ENCODE data around the gene EXT2. TPM values are rescaled to one million over a fixed set of nuclear protein-coding genes. Genes with fewer than 3 reads are reported as not detected.

Gene EXT2
- total RNA-seq, 1 experiment from 2014 or later, result 39.1 TPM

GRCh38 chr11:44047931-44048431 lies 47.5 kb upstream of the EXT2 start, which contains the start of gene ACCSL:
Gene ACCSL, plus strand, starts transcription at chr11:44047981. Its CDS starts 56 bp downstream, at chr11:44048037.
- Mint-ChIP-seq H3K9me3 (no peaks in the 10 kb centered on the region), H3K36me3 (no peaks in the 10 kb centered on the region), H3K27ac (no peak within 1 kb of the TSS), H3K4me1 (no peaks in the 10 kb centered on the region), H3K27me3 (ENCODE audit: low read depth) (no peaks in the 10 kb centered on the region; the same call in none of the 2 replicates), H3K4me3 (no peak within 1 kb of the TSS)
- TF ChIP-seq ERG (CRISPR knock-in tag; IDR thresholded peaks at IDR 0.05) (no peak), ATF1 (CRISPR knock-in tag; IDR thresholded peaks at IDR 0.05) (no peak), ZNF671 (CRISPR knock-in tag; IDR thresholded peaks at IDR 0.05) (no peak), GABPB1 (CRISPR knock-in tag; IDR thresholded peaks at IDR 0.05) (no peak), TEAD1 (CRISPR knock-in tag; IDR thresholded peaks at IDR 0.05) (no peak), ZNF121 (CRISPR knock-in tag; IDR thresholded peaks at IDR 0.05) (no peak), CREM (CRISPR knock-in tag; IDR thresholded peaks at IDR 0.05) (no peak), NFYB (CRISPR knock-in tag; conservative IDR thresholded peaks at IDR 0.05; ENCODE audit: low read depth) (no peak), KAT7 (CRISPR knock-in tag; IDR thresholded peaks at IDR 0.05; ENCODE audit: borderline replicate concordance) (no peak), PREB (CRISPR knock-in tag; IDR thresholded peaks at IDR 0.05; ENCODE audit: borderline replicate concordance) (no peak), ZNF317 (CRISPR knock-in tag; IDR thresholded peaks at IDR 0.05; ENCODE audit: borderline replicate concordance, low read depth) (no peak), ZMAT4 (CRISPR knock-in tag; IDR thresholded peaks at IDR 0.05) (no peak), TEAD4 (CRISPR knock-in tag; IDR thresholded peaks at IDR 0.05) (no peak), CREB1 (CRISPR knock-in tag; IDR thresholded peaks at IDR 0.05) (no peak), SMAD3 (CRISPR knock-in tag; IDR thresholded peaks at IDR 0.05; ENCODE audit: borderline replicate concordance) (no peak), ZNF416 (CRISPR knock-in tag; IDR thresholded peaks at IDR 0.05) (no peak), JUN (CRISPR knock-in tag; IDR thresholded peaks at IDR 0.05) (no peak), AR (CRISPR knock-in tag; IDR thresholded peaks at IDR 0.05) (no peak), E2F5 (CRISPR knock-in tag; IDR thresholded peaks at IDR 0.05) (no peak), FOXP1 (CRISPR knock-in tag; IDR thresholded peaks at IDR 0.05; ENCODE audit: borderline replicate concordance) (no peak)
- no peak for ATAC-seq
- CTCF ChIA-PET, result no interaction called here
- no peak for DNase-seq (ENCODE audit: low spot score)
- POLR2A ChIA-PET, result no interaction called here

GRCh38 chr11:44049832-44050231 lies 45.6 kb upstream of the EXT2 start:
- ATAC-seq, result no peak
- no peaks in the 10 kb centered on the region for H3K9me3 Mint-ChIP-seq
- TF ChIP-seq PRDM15 (CRISPR knock-in tag; IDR thresholded peaks at IDR 0.05) (no peak), NR3C1 (CRISPR knock-in tag; conservative IDR thresholded peaks at IDR 0.05; ENCODE audit: low read depth) (no peak), GTF2I (CRISPR knock-in tag; conservative IDR thresholded peaks at IDR 0.05) (no peak), IRF2 (CRISPR knock-in tag; IDR thresholded peaks at IDR 0.05; ENCODE audit: borderline replicate concordance, low read depth) (no peak), MLX (CRISPR knock-in tag; IDR thresholded peaks at IDR 0.05) (no peak)

More at GRCh38 chr11:44049832-44050231, 45.6 kb upstream of the EXT2 start:
- Mint-ChIP-seq H3K4me3 (no peak overlapping the region), H3K36me3 (no peaks in the 10 kb centered on the region), H3K27me3 (ENCODE audit: low read depth) (no peaks in the 10 kb centered on the region; the same call in none of the 2 replicates), H3K4me1 (no peaks in the 10 kb centered on the region), H3K27ac (no peak overlapping the region)
- CTCF ChIA-PET, result interaction anchor here (1.4 kb wide), 1 partner anchor 45 kb away, joined by 7 read pairs; the partner anchor contains the start of gene EXT2
- DNase-seq (ENCODE audit: low spot score), result no peak
- POLR2A ChIA-PET, result no interaction called here

Measured in WTC11 (cell line).